Thyroid gland (tissue), 4 donors: ENCODE measurements around the gene IL10RA. TPM values are rescaled to one million over a fixed set of nuclear protein-coding genes. Genes with fewer than 3 reads are reported as not detected.

Experiments used
- DNase-seq, 2 donors: peaks; one replicate each; pipeline ENCODE4 v3.0.0-alpha.2; 2019
- H3K27ac ChIP-seq, 3 donors: fragments of 200-600 bp; sonication (generic); 1 replicate in 2 of 3; 2 replicates in 1 of 3; pipeline ENCODE4 v1.5.1; 2016 to 2019; ENCODE audit warnings: mild to moderate bottlenecking in 1 of 3, moderate library complexity in 1 of 3
- H3K27me3 ChIP-seq: fragments of 200-600 bp; sonication (generic); one replicate; pipeline ENCODE4 v1.5.1; 2019
- H3K36me3 ChIP-seq, 2 donors: fragments of 200-600 bp; sonication (generic); one replicate each; pipeline ENCODE4 v1.5.1; 2016 to 2019
- H3K4me1 ChIP-seq, 2 donors: fragments of 200-600 bp; sonication (generic); one replicate each; pipeline ENCODE4 v1.5.1; 2017 to 2019
- H3K4me3 ChIP-seq, 3 donors: fragments of 200-600 bp; sonication (generic); replicated peaks in 1 of 3; 1 replicate in 2 of 3; 2 replicates in 1 of 3; pipeline ENCODE4 v1.5.1; 2016; ENCODE audit warnings: mild to moderate bottlenecking in 1 of 3
- H3K9me3 ChIP-seq: fragments of 200-600 bp; sonication (generic); one replicate; pipeline ENCODE4 v1.5.1; 2017
- CTCF ChIP-seq, 6 experiments: fragments of 200-600 bp in 3 of 6; fragments of 450-650 bp in 3 of 6; sonication (generic) in 3 of 6; IDR thresholded peaks; one replicate each; pipeline ENCODE4 v1.5.1; 2016 to 2019; ENCODE audit warnings: antibody characterized with exemption in 6 of 6, mild to moderate bottlenecking in 2 of 6, inconsistent platforms in 1 of 6, moderate library complexity in 1 of 6
- POLR2A ChIP-seq, 2 donors: fragments of 450-650 bp; IDR thresholded peaks; one replicate each; pipeline ENCODE4 v1.6.1; 2017; ENCODE audit warnings: antibody characterized with exemption in 2 of 2, mild to moderate bottlenecking in 2 of 2, moderate library complexity in 1 of 2
- WGBS, 2 donors: methylation state at CpG; one replicate each; pipeline ENCODE4 v1.1.5; 2017; 5-methylcytosine and 5-hydroxymethylcytosine counted together
- intact Hi-C: fragments of 100-400 bp; cut with DNase I; formaldehyde crosslinking; loops from one replicate; pipeline ENCODE4 v1.15.1; 2023
- total RNA-seq, 4 donors: library from RNA; depleted of rRNA; stranded (reverse); fragments of >200 nt; gene quantifications; one replicate each; pipeline ENCODE4 v1.2.3, GENCODE V29; 2016

Gene IL10RA
- total RNA-seq, 4 donors from 2014 or later, result 5.3 to 21.9 (median 10.6) TPM

GRCh38 chr11:117992136-117992535 is 5.9 kb downstream of the IL10RA start:
- H3K27me3 ChIP-seq, result no peaks in the 10 kb centered on the region
- H3K9me3 ChIP-seq, result no peaks in the 10 kb centered on the region
- intact Hi-C loops, result no loop called here
- H3K4me1 ChIP-seq, result no peaks in the 10 kb centered on the region
- no peak overlapping the region for H3K27ac ChIP-seq
- DNase-seq, result no peak
- TF ChIP-seq CTCF (IDR thresholded peaks at IDR 0.05) (no peak), POLR2A (IDR thresholded peaks at IDR 0.05) (no peak)
- WGBS, 2 donors, result 91 to 92% methylated on average over 4 of the region's 4 CpGs
- H3K36me3 ChIP-seq, result no peaks in the 10 kb centered on the region
- no peak overlapping the region for H3K4me3 ChIP-seq

- no peak overlapping the region for H3K27ac ChIP-seq
- no peaks in the 10 kb centered on the region for H3K9me3 ChIP-seq
- H3K36me3 ChIP-seq, result no peaks in the 10 kb centered on the region
- no peaks in the 10 kb centered on the region for H3K4me1 ChIP-seq
- intact Hi-C loops, result no loop called here
- TF ChIP-seq CTCF (IDR thresholded peaks at IDR 0.05), result no peak
- TF ChIP-seq POLR2A (IDR thresholded peaks at IDR 0.05), result no peak
- WGBS, 2 donors, result 88 to 93% methylated on average over 2 of the region's 2 CpGs
- DNase-seq, result no peak
- H3K27me3 ChIP-seq, result no peaks in the 10 kb centered on the region
- no peak overlapping the region for H3K4me3 ChIP-seq
These were observed 6.4 kb downstream of the IL10RA start for GRCh38 chr11:117992620-117993019.

GRCh38 chr11:117993988-117994745 is 8.0 kb downstream of the IL10RA start:
- H3K4me3 ChIP-seq, result no peak overlapping the region
- H3K27me3 ChIP-seq, result no peaks in the 10 kb centered on the region
- intact Hi-C loops, result no loop called here
- H3K4me1 ChIP-seq, result no peaks in the 10 kb centered on the region
- no peaks in the 10 kb centered on the region for H3K36me3 ChIP-seq
- H3K9me3 ChIP-seq, result no peaks in the 10 kb centered on the region
- H3K27ac ChIP-seq, result no peak overlapping the region
- peak in 1 of 2 donors; percentile 34 for DNase-seq
- TF ChIP-seq POLR2A (IDR thresholded peaks at IDR 0.05) (no peak), CTCF (IDR thresholded peaks at IDR 0.05) (no peak)
- 52 to 60% methylated on average over 9 of the region's 9 CpGs for WGBS, 2 donors

- H3K4me3 ChIP-seq, result no peak overlapping the region
- no peaks in the 10 kb centered on the region for H3K9me3 ChIP-seq
- DNase-seq, result no peak
- no peaks in the 10 kb centered on the region for H3K4me1 ChIP-seq
- no peak overlapping the region for H3K27ac ChIP-seq
- WGBS, 2 donors, result 94% methylated on average over 7 to 11 of the region's 11 CpGs
- TF ChIP-seq POLR2A (IDR thresholded peaks at IDR 0.05) (no peak), CTCF (IDR thresholded peaks at IDR 0.05) (no peak)
- intact Hi-C loops, result no loop called here
- no peaks in the 10 kb centered on the region for H3K27me3 ChIP-seq
- no peaks in the 10 kb centered on the region for H3K36me3 ChIP-seq
These were observed 9.3 kb downstream of the IL10RA start for GRCh38 chr11:117995472-117995871.

GRCh38 chr11:117996058-117996457 is 9.9 kb downstream of the IL10RA start:
- H3K9me3 ChIP-seq, result no peaks in the 10 kb centered on the region
- WGBS, 2 donors, result 91 to 96% methylated on average over 4 of the region's 4 CpGs
- no peak for TF ChIP-seq POLR2A (IDR thresholded peaks at IDR 0.05)
- no peak for TF ChIP-seq CTCF (IDR thresholded peaks at IDR 0.05)
- H3K36me3 ChIP-seq, result no peaks in the 10 kb centered on the region
- DNase-seq, result no peak
- no peaks in the 10 kb centered on the region for H3K27me3 ChIP-seq
- intact Hi-C loops, result no loop called here
- no peak overlapping the region for H3K27ac ChIP-seq
- H3K4me3 ChIP-seq, result no peak overlapping the region
- H3K4me1 ChIP-seq, result no peaks in the 10 kb centered on the region
